ENCODE measurements around the gene C20orf96. TPM values are rescaled to one million over a fixed set of nuclear protein-coding genes. Genes with fewer than 3 reads are reported as not detected.

Gene C20orf96
- total RNA-seq, 1 donor from 2014 or later: 10.8 TPM

GRCh38 chr20:325889-326644 is 35.5 kb upstream of the C20orf96 start:
- Mint-ChIP-seq H3K9me3 (ENCODE audit: low read depth) (no peaks in the 10 kb centered on the region), H3K27me3 (ENCODE audit: low read depth) (no peaks in the 10 kb centered on the region), H3K4me1 (ENCODE audit: low read depth) (peaks cover 38% of the 10 kb centered on the region), H3K36me3 (ENCODE audit: low read depth) (no peaks in the 10 kb centered on the region), H3K4me3 (ENCODE audit: unreplicated experiment) (peak overlapping the region; percentile 85), H3K27ac (ENCODE audit: unreplicated experiment) (peak overlapping the region; percentile 91)
- no peak for TF ChIP-seq CTCF (IDR thresholded peaks at IDR 0.05)
- peak; percentile 95 for DNase-seq (ENCODE audit: low spot score)

GRCh38 chr20:325045-325888 is 34.7 kb upstream of the C20orf96 start, which contains the start of gene SOX12:
SOX12 (plus strand) TSS chr20:325552; CDS start chr20:325925, 373 bp downstream.
- TF ChIP-seq CTCF (IDR thresholded peaks at IDR 0.05): no peak
- Mint-ChIP-seq H3K4me3 (ENCODE audit: unreplicated experiment) (peak within 1 kb of the TSS; percentile 85), H3K9me3 (ENCODE audit: low read depth) (peaks cover 3% of the 10 kb centered on the region)

GRCh38 chr20:324177-325044 is 33.9 kb upstream of the C20orf96 start:
- H3K4me1 Mint-ChIP-seq (ENCODE audit: low read depth): peaks cover 23% of the 10 kb centered on the region
- peak; percentile 97 for DNase-seq (ENCODE audit: low spot score)
- no peaks in the 10 kb centered on the region for H3K27me3 Mint-ChIP-seq (ENCODE audit: low read depth)
- peak overlapping the region; percentile 94 for H3K27ac Mint-ChIP-seq (ENCODE audit: unreplicated experiment)
- H3K4me3 Mint-ChIP-seq (ENCODE audit: unreplicated experiment): peak overlapping the region; percentile 83
- H3K36me3 Mint-ChIP-seq (ENCODE audit: low read depth): peaks cover 6% of the 10 kb centered on the region
- TF ChIP-seq CTCF (IDR thresholded peaks at IDR 0.05): peak; percentile 70
- H3K9me3 Mint-ChIP-seq (ENCODE audit: low read depth): peaks cover 3% of the 10 kb centered on the region

More at GRCh38 chr20:325045-325888, 34.7 kb upstream of the C20orf96 start, which contains the start of gene SOX12:
- H3K27me3 Mint-ChIP-seq (ENCODE audit: low read depth): no peaks in the 10 kb centered on the region
- peak within 1 kb of the TSS; percentile 94 for H3K27ac Mint-ChIP-seq (ENCODE audit: unreplicated experiment)
- DNase-seq (ENCODE audit: low spot score): peak; percentile 98
- peaks cover 31% of the 10 kb centered on the region for H3K4me1 Mint-ChIP-seq (ENCODE audit: low read depth)
- peaks cover 4% of the 10 kb centered on the region for H3K36me3 Mint-ChIP-seq (ENCODE audit: low read depth)

GRCh38 chr20:316316-317068 is 25.9 kb upstream of the C20orf96 start:
- no peak for DNase-seq (ENCODE audit: low spot score)

More at GRCh38 chr20:316316-317068, 25.9 kb upstream of the C20orf96 start:
- H3K9me3 Mint-ChIP-seq (ENCODE audit: low read depth): peaks cover 3% of the 10 kb centered on the region
- no peaks in the 10 kb centered on the region for H3K27me3 Mint-ChIP-seq (ENCODE audit: low read depth)
- H3K4me1 Mint-ChIP-seq (ENCODE audit: low read depth): peaks cover 3% of the 10 kb centered on the region
- H3K4me3 Mint-ChIP-seq (ENCODE audit: unreplicated experiment): no peak overlapping the region
- H3K36me3 Mint-ChIP-seq (ENCODE audit: low read depth): peaks cover 7% of the 10 kb centered on the region
- H3K27ac Mint-ChIP-seq (ENCODE audit: unreplicated experiment): no peak overlapping the region
- TF ChIP-seq CTCF (IDR thresholded peaks at IDR 0.05): no peak
